GM18517 (cell line): ENCODE measurements around the gene ADAMTS20.

Experiments
- ATAC-seq: cut with Tn5 transposase; IDR thresholded peaks from one replicate; pipeline ENCODE4 v1.9.1; 2021; ENCODE audit warnings: mild to moderate bottlenecking, moderate library complexity; ENCODE audit not compliant: unreplicated experiment

The ADAMTS20 gene

DNA sequence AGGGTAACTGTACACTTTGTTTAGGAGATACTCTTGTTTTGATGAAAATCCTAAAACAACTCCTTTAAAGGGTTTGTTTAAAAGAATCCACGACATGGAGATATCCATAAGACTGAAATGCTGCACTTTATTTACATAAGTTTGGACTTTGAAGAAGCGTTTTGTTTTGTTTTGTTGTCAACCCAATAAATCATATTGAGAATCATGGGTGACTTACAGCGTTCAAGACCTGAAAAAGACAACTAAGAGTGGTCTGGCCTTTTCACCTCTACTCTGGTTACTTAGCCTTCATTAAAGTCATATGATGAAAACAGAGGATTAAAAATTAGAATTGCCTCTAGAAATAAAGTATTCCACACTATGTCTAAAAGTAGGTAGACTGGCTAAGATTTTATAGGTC is 234.8 kb downstream of the ADAMTS20 start:
- ATAC-seq: no peak

DNA sequence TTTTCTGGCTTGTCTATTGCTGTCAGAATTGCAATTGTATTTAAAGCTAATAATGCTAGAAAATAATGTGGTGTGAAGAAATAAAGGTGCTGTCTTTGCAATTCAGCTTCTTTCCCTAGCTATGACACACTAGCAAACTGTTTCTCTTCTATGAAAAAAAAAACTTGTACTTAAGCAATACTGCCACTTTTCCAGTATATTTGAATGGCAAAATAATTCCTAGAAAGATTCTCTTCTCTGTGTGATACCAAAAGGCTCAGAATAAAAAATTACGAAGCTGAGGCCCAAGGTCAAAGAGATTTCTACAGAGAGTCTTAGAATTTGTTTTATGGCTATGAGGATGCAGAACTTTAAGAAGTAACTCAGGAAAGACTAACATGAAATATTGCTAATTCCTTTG is 235.5 kb downstream of the ADAMTS20 start:
- no peak for ATAC-seq

GRCh38 chr12:43315961-43316360 is 236.0 kb downstream of the ADAMTS20 start:
- ATAC-seq: no peak

GRCh38 chr12:43312991-43313505 is 239.0 kb downstream of the ADAMTS20 start:
- no peak for ATAC-seq

DNA sequence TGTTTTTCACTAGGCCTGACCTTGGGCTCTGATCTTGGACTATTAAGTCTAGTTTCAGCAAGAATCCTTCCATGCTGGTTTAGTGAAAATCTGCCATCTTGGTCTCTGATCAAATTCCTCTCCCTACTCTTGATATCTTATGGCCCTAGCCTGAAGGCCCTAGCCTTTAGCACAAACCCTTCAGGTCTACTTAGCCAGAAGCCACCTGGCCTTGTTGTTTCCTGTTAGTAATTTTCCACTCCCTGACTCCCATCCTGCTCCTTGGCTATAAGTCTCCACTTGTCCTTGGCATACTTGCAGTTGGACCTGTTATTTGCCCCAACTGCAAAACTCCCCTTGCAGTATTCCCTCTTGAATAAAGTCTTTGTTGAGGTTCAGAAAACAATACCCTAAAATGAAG is 241.4 kb downstream of the ADAMTS20 start:
- ATAC-seq: no peak

DNA sequence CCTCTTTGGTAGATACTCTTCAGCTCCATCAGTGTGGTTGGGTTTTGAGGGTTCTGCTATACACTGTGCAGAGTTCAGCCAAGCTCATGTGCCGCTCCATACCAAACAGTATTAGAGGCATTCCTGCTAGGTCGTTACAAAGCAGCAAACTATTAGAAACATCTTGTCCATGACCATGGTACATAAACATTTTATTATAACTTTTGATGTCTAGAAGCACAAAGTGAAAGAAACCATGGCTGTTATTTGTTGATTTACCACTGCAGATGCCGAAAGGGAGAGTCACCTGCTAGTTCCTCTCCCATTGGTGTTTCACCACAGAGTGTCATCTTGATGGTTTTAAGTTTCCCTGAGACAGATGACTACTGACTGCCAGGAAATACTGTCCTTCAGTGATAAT is 242.0 kb downstream of the ADAMTS20 start:
- ATAC-seq: no peak

- ATAC-seq: no peak
Observed at GRCh38 chr12:43308776-43309175, 243.2 kb downstream of the ADAMTS20 start.

GRCh38 chr12:43307126-43307525 is 244.9 kb downstream of the ADAMTS20 start:
- no peak for ATAC-seq

DNA sequence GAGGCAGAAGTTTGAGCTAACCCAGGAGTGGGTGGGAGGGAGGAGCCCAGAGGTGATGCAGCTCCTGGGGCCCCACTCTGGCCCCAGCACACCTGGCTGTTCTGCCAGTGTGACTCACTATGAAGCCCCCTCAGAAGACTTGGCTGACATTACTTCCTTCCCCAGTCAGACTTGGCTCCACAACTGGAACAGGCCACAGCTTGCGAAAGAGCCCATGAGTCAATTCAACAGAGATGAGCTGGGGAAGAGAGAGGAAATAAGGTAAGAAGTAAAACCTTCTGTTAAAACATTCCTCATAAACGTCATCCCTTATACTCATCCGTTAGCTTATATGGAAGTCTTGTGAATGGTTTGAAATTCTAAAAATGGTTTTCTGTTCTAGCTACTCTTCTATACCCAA is 245.9 kb downstream of the ADAMTS20 start:
- ATAC-seq: no peak

GRCh38 chr12:43305065-43305464 is 246.9 kb downstream of the ADAMTS20 start:
- ATAC-seq: no peak
